Effector memory CD4-positive, alpha-beta T cell (primary cell): Measurements from ENCODE around the gene ADAMTS14.

ENCODE experiments used
- DNase-seq, 3 donors: peaks; one replicate each; pipeline ENCODE4 v3.0.0-alpha.2; 2020
- H3K27ac ChIP-seq: 2 replicates; pipeline ENCODE4 v1.7.0; 2013; ENCODE audit warnings: mild to moderate bottlenecking, low read length, moderate library complexity; ENCODE audit not compliant: insufficient read depth, poor library complexity, severe bottlenecking
- H3K27me3 ChIP-seq: replicated peaks from 2 replicates; pipeline ENCODE4 v1.7.0; 2013; ENCODE audit warnings: mild to moderate bottlenecking, low read length; ENCODE audit not compliant: insufficient read depth, control insufficient read depth, poor library complexity, severe bottlenecking
- H3K36me3 ChIP-seq: 2 replicates; pipeline ENCODE4 v1.7.0; 2013; ENCODE audit warnings: mild to moderate bottlenecking, low read length, moderate library complexity; ENCODE audit not compliant: control insufficient read depth, insufficient read depth
- H3K4me1 ChIP-seq: 2 replicates; pipeline ENCODE4 v1.7.0; 2013; ENCODE audit warnings: low read length, mild to moderate bottlenecking; ENCODE audit not compliant: control insufficient read depth, insufficient read depth, poor library complexity, severe bottlenecking
- H3K4me3 ChIP-seq: 2 replicates; pipeline ENCODE4 v1.7.0; 2013; ENCODE audit warnings: low read length, low read depth, mild to moderate bottlenecking; ENCODE audit not compliant: insufficient read depth, poor library complexity, severe bottlenecking
- H3K9me3 ChIP-seq: 2 replicates; pipeline ENCODE4 v1.7.0; 2013; ENCODE audit warnings: mild to moderate bottlenecking, low read length, moderate library complexity; ENCODE audit not compliant: control insufficient read depth

Gene ADAMTS14

DNA sequence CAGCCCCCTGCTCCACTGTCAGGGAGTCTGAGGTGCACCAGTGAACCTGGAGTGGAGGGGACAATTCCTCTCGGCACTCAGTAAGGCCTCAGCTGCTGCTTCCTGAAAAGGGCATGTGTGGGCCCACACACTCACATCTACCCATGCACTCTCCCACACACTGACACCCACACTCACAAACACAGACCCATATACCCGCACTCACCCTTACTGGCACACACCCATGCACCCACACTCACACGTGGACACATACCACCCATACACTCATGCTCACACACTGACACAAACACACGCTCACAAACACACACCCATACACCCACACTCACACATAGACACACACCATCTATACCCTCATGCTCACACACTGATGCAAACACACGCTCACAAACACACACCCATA lies 31.9 kb downstream of the ADAMTS14 start:
- no peak overlapping the region for H3K27ac ChIP-seq
- no peak overlapping the region for H3K4me3 ChIP-seq
- H3K27me3 ChIP-seq: no peaks in the 10 kb centered on the region

GRCh38 chr10:70705121-70705861 lies 33.0 kb downstream of the ADAMTS14 start:
- Histone ChIP-seq H3K27me3 (no peaks in the 10 kb centered on the region), H3K4me1 (no peaks in the 10 kb centered on the region)

More for the DNA sequence above, 31.9 kb downstream of the ADAMTS14 start:
- DNase-seq: no peak
- no peaks in the 10 kb centered on the region for H3K4me1 ChIP-seq
- H3K36me3 ChIP-seq: no peaks in the 10 kb centered on the region
- H3K9me3 ChIP-seq: no peaks in the 10 kb centered on the region

GRCh38 chr10:70711177-70711576 lies 38.9 kb downstream of the ADAMTS14 start:
- Histone ChIP-seq H3K27ac (no peak overlapping the region), H3K27me3 (no peaks in the 10 kb centered on the region), H3K9me3 (no peaks in the 10 kb centered on the region), H3K4me3 (no peak overlapping the region), H3K4me1 (no peaks in the 10 kb centered on the region), H3K36me3 (no peaks in the 10 kb centered on the region)
- no peak for DNase-seq

More at GRCh38 chr10:70705121-70705861, 33.0 kb downstream of the ADAMTS14 start:
- H3K36me3 ChIP-seq: no peaks in the 10 kb centered on the region
- DNase-seq: no peak
- H3K4me3 ChIP-seq: no peak overlapping the region
- no peaks in the 10 kb centered on the region for H3K9me3 ChIP-seq
- H3K27ac ChIP-seq: no peak overlapping the region

GRCh38 chr10:70711911-70712310 lies 39.6 kb downstream of the ADAMTS14 start:
- no peak overlapping the region for H3K4me3 ChIP-seq
- H3K27me3 ChIP-seq: no peaks in the 10 kb centered on the region
- no peaks in the 10 kb centered on the region for H3K36me3 ChIP-seq
- no peaks in the 10 kb centered on the region for H3K9me3 ChIP-seq
- no peak overlapping the region for H3K27ac ChIP-seq
- H3K4me1 ChIP-seq: no peaks in the 10 kb centered on the region
- no peak for DNase-seq

DNA sequence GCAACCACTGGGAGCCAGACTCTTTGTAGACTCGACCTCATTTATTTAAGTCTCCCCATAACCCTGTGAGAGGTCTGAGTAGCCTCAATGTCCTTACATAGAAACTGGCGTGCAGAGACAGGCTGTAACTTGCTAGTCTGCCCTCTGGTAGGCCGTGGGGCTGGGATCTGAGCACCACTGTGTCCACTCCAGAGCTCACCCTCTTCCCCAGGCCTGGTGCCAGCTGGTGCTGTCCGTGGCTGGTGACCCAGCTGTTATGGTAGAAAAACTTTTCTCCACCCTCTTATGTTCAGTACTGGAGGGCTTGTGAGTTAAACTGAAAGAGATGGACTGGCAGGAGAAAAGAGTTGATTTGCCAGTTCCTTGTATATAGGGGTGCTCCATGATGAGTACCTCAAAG lies 41.9 kb downstream of the ADAMTS14 start:
- no peak for DNase-seq
- Histone ChIP-seq H3K4me3 (no peak overlapping the region), H3K4me1 (no peaks in the 10 kb centered on the region), H3K9me3 (no peaks in the 10 kb centered on the region), H3K27me3 (no peaks in the 10 kb centered on the region), H3K27ac (no peak overlapping the region), H3K36me3 (no peaks in the 10 kb centered on the region)

GRCh38 chr10:70714951-70715350 lies 42.6 kb downstream of the ADAMTS14 start:
- Histone ChIP-seq H3K36me3 (no peaks in the 10 kb centered on the region), H3K4me3 (no peak overlapping the region), H3K9me3 (no peaks in the 10 kb centered on the region), H3K4me1 (no peaks in the 10 kb centered on the region), H3K27ac (no peak overlapping the region), H3K27me3 (no peaks in the 10 kb centered on the region)
- no peak for DNase-seq

DNA sequence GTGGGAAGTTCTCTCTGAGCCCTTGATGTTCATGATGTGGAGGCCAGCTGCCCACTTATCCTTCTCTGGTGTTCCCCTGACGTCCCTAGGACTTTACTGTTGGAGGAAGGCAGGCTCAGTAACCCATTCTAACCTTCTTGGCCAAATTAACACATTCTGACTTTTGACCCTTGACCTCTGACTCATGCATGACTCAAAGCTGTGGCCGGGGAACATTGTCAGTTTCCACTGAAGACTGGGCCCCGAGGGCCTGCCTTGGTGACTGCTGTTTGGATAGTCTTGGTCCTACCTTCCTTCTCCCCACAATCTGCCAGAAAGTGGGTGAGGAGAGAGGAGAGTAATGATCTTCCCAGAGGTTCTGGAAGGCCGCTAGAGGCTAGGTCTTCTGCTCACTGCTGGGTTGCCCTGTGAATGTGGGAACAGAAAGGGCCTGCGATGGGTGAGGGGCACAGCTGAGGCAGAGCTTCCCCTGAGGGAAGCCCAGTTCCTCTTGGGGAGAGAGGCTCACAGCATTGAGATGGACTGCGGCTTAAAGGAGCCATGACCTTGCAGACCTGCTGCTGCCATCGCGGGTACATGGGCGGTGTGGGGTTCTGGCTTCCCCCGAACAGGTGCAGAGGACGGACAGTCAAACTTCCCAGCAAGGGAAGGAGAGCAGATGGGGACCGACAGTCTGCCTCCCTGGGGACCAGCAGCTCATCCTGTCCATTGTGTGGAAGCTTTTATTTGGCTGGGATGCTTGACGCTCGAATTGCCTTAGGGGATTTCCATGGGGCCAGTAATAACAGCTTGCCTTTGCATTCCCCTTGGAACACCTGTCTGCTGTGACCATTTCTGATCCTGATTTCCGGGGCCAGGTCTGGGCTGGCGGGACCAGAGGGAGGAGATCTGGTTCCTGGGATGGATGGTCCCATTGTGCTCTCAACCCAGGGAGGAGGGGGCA lies 43.8 kb downstream of the ADAMTS14 start:
- H3K36me3 ChIP-seq: no peaks in the 10 kb centered on the region
- H3K4me3 ChIP-seq: no peak overlapping the region
- no peak for DNase-seq
- no peaks in the 10 kb centered on the region for H3K4me1 ChIP-seq
- no peaks in the 10 kb centered on the region for H3K27me3 ChIP-seq
- H3K27ac ChIP-seq: no peak overlapping the region
- no peaks in the 10 kb centered on the region for H3K9me3 ChIP-seq

DNA sequence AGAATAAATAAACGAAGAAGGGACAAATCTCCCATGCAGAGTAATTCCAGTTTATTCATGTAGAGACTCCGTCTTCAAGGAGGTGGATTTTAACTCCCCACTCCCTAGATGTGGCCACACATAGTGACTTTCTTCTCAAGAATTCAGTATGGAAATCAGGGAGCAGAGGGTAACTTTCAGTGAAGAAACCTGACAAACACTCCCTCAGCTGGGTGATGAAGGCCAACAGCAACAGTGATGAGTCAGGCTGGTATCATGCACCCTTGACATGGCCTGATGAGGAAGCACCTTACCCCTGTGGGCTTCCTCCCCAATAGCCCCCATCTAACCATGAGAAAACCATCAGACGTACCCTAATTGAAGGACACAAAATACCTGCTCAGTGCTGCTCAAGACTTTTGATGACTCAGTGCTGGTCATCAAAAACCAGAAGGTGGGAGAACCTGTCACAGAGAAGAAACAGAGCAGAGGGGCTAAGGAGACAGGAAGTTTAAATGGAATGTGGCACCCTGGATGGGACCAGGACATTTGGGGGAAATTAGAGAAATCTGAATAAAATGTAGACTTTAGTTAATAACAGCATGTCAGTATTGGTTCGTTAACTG lies 50.6 kb downstream of the ADAMTS14 start:
- Histone ChIP-seq H3K27me3 (no peaks in the 10 kb centered on the region), H3K4me3 (no peak overlapping the region), H3K36me3 (no peaks in the 10 kb centered on the region), H3K9me3 (no peaks in the 10 kb centered on the region), H3K4me1 (no peaks in the 10 kb centered on the region), H3K27ac (no peak overlapping the region)
- no peak for DNase-seq

- Histone ChIP-seq H3K9me3 (no peaks in the 10 kb centered on the region), H3K27me3 (no peaks in the 10 kb centered on the region)
These were observed 51.5 kb downstream of the ADAMTS14 start for GRCh38 chr10:70723771-70724170.

More at GRCh38 chr10:70723771-70724170, 51.5 kb downstream of the ADAMTS14 start:
- no peak for DNase-seq
- H3K4me1 ChIP-seq: no peaks in the 10 kb centered on the region
- H3K27ac ChIP-seq: no peak overlapping the region
- no peak overlapping the region for H3K4me3 ChIP-seq
- H3K36me3 ChIP-seq: no peaks in the 10 kb centered on the region
